Fibroblast of skin of left quadriceps (primary cell): ENCODE results near the gene TMIE.
"Not testable (repeated sequence)": the region's sequence is repeated elsewhere in the genome, so short reads cannot be mapped to it uniquely, and the experiment has no call there.

Experiments used
- DNase-seq, 2 experiments: peaks; one replicate each; pipeline ENCODE4 v3.0.0-alpha.2; 2013; ENCODE audit warnings: low read depth in 2 of 2

The TMIE gene

GRCh38 chr3:46685446-46685845, 15.7 kb upstream of the TMIE start:
- DNase-seq = no peak

- no peak for DNase-seq
Observed at GRCh38 chr3:46690798-46691197, 10.4 kb upstream of the TMIE start.

GRCh38 chr3:46692566-46692990, 8.6 kb upstream of the TMIE start:
- DNase-seq = no peak

GRCh38 chr3:46693038-46693891, 7.9 kb upstream of the TMIE start, which contains the start of gene ALS2CL:
Gene ALS2CL (minus strand): TSS chr3:46693679. CDS start chr3:46689440, 4,239 bp downstream.
- no peak for DNase-seq

GRCh38 chr3:46693892-46694226, 7.3 kb upstream of the TMIE start:
- DNase-seq = no peak

GRCh38 chr3:46694520-46694919, 6.7 kb upstream of the TMIE start:
- no peak for DNase-seq

GRCh38 chr3:46695177-46695961, 5.8 kb upstream of the TMIE start:
- DNase-seq = no peak

GRCh38 chr3:46695962-46696894, 5.0 kb upstream of the TMIE start:
- DNase-seq = no peak

- DNase-seq = no peak
Observed at GRCh38 chr3:46699676-46700523, 1.3 kb upstream of the TMIE start.

GRCh38 chr3:46700772-46701171, 420 bp upstream of the TMIE start:
- DNase-seq = no peak

GRCh38 chr3:46702246-46703012, 1.2 kb downstream of the TMIE start:
- no peak for DNase-seq

- no peak for DNase-seq
Observed at GRCh38 chr3:46703013-46703520, 1.9 kb downstream of the TMIE start.

GRCh38 chr3:46704346-46704745, 3.2 kb downstream of the TMIE start:
- not testable (repeated sequence) for DNase-seq

- DNase-seq = peak; percentile 36 to 39
Observed at GRCh38 chr3:46705022-46705530, 3.9 kb downstream of the TMIE start.

GRCh38 chr3:46705751-46706552, 4.8 kb downstream of the TMIE start:
- peak; percentile 70 to 75 for DNase-seq

GRCh38 chr3:46706771-46707582, 5.8 kb downstream of the TMIE start:
- no peak for DNase-seq

- DNase-seq = no peak
Observed at GRCh38 chr3:46707601-46708011, 6.4 kb downstream of the TMIE start.
